Measurements from ENCODE around the gene CBX2.

Gene CBX2

DNA sequence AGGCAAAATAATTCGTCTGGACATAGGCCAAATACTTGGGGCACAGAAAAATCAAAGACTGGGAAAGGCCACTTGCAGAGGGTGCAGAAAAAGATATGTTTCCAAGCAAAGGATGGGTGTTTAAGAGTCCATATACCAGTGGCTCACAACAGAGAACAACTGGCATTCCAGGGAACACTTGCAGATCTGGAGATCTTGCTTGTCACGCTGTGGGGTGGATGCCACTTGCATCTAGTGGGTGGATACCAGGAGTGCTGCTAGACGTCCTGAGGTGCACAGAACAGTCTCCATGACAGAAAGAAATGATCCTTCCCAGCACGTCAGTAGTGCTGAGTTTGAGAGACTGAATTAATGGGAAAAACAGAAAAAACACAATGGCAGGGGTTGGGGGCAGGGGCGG is 10.5 kb downstream of the CBX2 start:
- DNase-seq (ENCODE audit: low read depth): no peak

DNA sequence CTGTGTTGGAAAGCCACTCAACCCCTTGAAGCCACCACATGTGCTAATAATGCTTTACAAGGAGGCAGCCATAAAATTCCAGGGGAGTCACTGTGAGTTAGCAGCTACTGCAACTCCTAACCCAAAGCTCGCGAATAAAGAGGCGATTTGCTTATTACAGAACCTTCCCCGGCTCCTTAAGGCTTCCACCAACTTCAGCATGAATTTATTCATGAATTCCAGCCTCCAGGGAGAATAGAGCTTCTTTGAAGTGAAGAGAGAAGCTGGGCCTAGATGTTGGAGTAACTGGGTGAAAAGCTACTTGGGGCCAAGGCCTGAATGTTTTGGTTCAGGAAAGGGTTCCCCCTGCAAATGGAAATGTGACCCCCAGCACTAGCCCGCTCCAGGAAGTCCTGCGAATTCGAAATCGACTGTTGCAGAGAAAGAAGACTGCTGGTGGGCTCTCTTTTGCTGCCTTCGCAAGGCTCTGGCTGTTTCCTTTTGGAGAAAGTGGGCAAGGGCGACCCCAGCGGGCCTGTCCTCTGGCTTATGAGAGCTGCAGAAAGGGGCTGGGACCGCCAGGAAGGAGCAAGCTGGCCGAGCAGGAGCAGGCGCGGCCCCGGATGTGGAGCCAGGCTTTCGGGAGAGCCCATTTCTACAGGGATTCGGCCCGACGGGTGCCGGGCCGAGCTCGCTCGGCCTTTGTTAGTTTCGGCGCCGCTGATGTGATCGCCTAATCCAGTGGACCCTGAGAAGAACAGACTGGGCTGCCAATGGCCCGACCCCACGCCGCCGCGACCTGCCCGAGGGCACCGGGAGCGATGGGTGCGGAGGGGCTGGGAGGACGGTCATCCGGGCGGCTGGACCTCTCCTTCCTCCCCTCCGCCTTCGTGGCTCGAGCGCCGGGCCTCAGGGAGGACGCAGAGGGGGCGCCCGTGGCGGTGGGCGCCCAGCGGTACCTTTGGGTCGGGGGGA is 11.3 kb downstream of the CBX2 start:
- no peak for DNase-seq (ENCODE audit: low read depth)

DNA sequence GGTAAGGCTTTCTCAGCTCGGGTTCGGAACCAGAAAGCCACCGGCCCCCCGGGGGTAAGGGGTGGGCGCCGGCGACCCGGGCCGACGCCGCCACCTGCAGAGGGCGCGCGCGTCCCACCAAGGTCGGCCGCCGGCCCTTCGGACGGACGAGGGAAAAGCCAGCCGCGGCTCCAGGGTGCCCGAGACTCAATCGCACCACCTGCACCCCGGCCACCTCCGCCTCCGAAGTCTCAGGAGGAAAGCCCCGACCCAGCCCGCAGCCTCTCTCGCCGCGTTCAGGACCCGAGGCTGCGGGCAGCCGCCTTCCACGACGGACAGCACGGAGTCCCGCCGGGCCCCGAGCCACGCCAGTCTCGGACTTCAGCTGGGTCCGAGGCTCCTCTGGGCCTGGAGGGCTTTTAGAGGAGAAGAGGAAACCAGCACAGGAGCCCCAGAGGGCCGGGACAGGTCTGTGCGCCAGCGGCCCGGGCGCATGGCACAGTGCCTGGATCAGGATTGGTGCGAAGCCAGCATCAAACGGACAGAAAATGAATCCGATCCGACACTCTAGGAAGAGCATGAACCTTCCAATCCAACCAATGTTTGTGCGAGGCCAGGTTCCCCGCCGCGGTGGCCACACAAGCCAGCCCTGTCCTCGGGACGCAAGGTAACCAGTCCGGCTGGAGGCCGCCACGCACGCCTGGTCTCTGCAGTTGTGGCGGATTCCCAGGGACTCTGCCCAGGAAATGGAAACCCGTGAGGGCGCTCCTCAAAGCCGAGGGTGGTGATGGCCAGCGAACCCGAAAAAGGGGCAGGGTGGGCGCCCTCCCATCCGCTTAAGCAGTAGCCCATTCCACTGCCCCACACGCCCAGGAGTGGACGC is 12.2 kb downstream of the CBX2 start:
- DNase-seq (ENCODE audit: low read depth): no peak

DNA sequence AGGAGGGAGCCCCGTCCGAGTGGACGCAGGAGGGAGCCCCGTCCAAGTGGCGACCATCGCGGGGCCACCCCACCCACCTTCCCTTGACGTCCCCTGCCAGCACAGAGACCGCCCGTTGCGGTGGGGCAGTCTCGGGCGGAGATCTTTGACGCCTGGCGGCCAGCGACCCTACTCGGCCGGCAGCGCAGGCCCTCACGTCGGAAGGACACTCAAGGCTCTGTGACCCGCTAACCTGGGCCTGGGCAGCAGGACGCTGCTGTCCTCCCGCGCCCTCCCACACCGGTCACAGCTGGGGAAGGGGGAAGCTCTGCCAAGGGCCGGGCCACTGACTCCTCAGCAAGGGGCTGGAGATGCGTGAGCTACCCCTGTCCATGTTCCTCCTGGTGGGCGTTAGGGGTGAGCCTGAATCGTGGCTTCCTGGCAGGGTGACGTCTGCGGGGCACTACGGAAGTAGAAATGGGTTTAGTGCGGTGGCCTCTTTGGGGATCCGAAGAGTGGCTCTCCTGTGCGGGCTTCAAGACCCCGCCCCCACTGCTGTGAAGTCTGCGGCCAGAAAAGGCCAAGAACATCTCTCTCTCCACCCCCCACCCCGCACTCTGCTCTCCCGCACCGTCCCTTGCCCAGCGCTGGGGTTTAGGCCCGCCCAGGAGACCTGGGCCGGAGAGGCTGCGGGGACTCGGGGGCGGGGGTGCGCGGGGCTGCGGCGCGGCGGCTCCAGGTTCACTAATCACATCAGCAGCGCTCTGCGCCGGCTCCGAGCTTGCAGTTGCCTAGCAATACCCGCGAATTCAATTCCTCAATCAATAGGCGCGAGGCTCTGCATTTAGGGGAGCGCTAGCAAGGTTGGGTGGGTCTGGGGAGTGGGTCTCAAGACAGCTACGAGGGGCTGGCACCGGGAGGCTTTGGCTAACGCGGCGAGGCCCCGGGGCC is 13.1 kb downstream of the CBX2 start:
- DNase-seq (ENCODE audit: low read depth): no peak

DNA sequence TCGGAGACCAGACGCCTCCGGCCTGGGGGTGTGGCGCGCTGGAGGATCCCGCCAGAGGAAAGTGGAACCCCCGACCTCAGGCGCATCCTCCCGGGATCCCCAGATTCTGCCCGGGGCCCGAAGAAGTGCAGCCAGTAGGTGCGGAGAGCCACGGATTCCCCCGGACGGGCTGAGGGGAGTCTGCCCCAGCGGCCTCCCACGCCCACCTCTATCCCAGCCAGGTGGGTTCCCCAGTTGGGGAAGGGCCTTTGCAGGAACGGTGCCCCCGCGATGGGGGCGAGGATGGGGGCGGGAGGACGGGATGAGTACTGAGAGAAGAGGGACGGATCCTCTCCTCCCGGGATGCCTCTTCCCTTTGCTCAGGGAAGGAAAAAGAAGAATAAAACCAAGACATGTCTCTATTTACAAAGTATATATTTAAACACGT is 13.8 kb downstream of the CBX2 start:
- DNase-seq (ENCODE audit: low read depth): no peak

DNA sequence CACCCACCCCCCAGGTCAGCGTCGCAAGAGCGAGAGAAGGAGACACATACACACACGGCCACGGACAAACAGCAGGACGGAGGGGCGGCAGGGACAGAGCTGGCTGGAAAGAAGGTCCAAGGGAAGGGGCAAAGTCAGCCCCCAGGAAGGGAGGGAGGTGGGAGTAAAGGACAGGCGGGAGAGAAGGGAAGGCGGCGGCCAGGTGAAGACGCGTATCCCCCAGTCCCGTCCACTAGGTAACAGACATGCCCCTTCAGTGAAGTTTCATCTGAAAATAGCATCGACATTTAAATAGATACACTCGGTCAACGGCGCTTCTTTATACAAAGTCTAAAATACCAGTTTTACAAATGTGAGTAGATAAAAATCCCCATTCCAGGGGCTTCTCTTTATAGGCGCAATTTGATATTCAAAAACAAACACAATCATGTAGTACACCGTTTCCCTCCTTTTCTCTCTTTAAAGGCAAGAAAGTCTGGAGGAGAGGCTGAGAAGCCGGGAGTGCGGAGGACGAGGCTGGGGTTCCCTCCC is 14.5 kb downstream of the CBX2 start:
- DNase-seq (ENCODE audit: low read depth): no peak

DNA sequence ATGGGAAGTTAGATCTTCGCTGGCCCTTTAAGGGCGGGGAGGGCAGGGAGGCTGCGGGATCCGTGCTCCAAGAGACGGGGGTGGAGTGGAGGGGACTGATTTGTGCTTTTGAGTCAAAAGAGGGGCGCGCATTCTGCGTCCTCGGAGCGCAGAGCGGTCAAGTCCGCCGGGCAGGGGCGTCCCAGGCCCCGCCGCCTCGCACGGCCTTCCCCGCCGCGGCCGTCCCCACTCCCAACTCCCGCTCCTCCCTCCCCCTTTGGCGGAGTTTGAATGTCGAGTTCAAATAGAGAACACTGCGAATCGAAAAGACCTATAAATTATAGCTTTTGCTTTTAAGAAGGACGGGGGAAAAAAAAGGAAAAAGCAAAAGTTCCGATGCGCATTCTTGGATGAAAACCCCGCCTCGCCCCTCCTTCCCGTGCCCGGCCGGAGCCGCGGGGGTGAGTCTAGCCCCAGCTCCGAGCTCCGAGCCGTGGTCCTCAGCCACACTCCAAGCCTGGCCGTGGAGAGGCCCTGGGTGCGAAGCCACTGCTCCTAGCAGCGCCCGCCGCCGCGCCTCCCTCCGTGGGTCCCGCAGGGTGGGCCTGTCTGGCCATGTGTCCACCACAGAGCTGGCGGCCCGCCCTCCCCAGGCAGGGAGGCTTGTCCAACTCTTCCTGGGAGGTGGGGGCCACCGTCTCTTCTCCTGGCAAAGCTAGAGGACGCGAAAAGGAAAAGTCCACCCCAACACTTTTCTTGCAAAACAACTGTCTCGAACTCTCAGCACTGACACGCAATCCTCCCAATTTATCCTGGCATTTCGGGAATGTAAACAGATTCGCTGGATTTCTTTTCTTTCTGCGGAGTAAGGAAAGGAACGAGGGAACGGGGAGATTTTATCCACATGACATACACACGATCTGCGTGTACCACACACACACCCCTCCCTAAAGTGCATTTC is 15.3 kb downstream of the CBX2 start:
- DNase-seq (ENCODE audit: low read depth): peak; percentile 90

DNA sequence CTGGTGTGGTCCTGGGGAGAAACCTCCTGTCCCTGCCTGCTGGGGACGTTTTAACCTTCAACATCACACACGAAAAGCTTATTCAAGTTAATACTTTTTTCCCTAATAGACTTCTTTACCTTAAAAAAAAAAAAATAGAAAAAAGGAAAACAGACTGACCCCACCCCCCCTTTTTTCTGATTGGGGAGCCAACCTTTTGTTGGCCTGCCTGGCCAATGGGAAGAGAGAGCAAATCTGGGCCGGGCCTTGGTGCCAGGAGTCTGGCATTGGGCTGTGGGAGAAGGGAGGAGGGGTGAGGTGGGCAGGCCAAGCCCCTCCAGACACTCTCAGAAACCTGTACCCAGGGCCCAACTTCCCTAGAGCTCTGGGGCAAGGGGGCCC is 16.0 kb downstream of the CBX2 start:
- no peak for DNase-seq (ENCODE audit: low read depth)

DNA sequence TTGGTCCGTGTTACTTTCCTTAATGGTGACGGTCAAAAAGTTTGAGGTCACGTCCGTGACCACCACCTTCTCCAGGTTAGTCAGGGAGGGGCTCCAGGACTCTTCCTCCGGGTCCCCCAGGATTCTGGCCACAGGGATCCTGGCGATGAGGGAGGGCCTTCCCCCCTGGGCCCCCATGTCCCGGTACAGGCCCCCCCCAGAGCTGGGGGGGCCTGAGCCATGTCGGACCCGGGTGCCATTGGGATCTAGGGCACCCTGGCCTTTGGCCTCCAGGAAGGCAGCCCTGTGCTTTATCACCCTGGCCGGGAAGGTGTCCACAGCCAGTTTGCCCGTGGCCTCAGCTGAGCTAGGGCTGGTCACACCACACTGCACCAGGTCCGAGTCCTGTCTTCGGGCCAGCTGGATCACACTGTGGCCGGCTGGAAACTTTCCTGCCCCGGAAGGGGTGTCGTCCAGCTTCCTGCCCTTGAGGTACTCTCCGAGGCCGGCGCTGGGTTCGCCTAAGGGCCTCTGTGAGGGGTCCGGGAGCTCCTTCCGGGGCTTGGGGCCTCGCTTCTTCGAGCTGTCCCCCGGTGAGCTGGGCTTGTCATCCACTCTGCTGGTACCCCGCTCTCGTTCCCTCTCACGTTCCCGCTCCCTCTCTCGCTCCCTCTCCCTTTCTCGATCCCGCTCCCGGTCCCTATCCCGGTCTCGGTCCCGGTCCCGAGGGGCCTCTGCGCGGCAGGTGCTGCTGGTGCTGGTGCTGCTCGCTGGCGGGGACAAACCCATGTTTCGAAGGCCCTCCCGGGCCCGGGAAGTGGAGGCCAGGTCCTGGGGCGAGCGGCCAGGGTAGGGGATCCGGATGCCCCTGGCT is 16.9 kb downstream of the CBX2 start:
- no peak for DNase-seq (ENCODE audit: low read depth)

DNA sequence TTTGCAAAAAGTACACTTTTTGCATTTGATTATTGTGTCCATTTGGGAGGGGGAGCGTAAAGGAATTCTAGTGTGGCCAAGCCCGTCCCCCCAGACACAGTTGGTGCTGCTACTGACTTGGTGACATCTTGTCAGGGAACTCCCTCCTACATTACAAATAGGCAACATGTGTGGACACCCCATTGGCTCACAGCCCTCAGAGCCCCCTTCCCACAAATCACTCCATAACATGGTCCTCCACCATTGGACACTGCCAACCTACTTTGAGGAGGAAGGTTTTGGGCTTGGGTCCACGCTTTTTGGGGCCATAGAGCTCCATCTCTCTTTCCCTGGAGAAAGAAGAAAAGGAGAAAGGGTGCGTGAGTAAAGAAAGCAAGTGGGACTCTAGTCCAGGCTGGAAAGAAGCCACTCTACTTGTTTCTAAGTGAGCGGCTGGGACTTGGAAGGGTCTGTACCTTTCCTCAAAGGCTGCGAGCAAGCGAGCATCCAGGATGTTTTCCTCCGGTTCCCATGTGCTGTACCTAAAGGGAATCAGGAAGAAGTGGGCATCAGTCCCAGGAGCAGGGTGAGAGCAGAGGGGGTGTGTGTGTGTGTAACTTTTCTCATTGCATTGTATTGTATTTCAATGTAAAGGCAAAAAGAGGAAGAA is 18.0 kb downstream of the CBX2 start:
- no peak for DNase-seq (ENCODE audit: low read depth)

DNA sequence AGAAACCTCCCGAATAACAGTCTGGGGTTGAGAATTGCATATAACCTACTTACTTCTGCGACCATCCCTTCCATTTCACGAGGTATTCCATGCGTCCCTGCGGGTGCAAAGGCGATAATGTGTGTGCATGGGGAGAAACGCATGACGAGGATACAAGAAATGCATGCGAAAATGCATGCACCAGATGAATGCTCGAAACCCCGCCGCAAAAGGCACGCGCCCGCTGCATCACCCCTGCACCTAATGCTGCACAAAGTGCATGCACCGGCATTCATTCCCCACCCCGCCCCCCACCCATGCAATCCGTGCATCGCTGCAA is 18.5 kb downstream of the CBX2 start:
- DNase-seq (ENCODE audit: low read depth): no peak

DNA sequence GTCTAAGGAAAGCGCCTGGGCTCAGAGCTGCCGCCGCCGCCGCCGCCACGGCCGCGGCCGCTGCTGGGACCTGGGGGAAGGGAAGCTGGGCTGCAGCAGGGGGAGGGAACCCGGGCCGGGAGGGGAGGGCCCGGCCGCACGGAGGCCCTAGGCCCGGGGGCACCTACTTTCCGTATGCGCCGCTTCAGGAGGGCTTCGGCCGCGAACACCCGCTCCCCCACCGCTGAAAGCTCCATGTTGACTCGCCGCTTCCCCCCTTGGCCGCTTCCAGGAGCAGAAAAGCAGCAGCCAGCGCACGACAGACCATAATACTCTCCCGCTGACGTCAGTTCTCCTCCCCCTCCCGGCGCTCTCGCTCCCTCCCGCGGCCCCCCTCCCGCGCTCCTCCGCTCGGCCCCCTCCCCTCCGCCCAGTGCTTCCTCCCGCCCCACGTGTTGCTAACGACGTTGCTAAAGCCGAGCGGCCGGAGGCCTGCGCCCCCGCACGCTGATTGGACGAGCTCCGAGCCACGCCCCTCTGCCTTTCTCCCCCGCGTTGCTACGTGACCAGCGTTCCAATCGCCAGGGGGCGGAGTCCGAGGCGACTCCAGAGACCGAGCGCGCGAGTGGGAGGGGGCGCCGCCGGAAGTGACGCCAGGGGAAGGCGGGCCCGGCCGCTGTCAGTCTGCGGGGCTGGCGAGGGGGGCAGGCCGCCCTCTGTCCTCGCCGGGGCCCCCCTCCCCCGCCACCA is 19.0 kb downstream of the CBX2 start, which contains the start of gene CBX8:
TSS of gene CBX8 (minus strand) at position 315 of the 729 bp plus-strand sequence. CDS start at position 236, 79 bp downstream.
- DNase-seq (ENCODE audit: low read depth): peak; percentile 99

DNA sequence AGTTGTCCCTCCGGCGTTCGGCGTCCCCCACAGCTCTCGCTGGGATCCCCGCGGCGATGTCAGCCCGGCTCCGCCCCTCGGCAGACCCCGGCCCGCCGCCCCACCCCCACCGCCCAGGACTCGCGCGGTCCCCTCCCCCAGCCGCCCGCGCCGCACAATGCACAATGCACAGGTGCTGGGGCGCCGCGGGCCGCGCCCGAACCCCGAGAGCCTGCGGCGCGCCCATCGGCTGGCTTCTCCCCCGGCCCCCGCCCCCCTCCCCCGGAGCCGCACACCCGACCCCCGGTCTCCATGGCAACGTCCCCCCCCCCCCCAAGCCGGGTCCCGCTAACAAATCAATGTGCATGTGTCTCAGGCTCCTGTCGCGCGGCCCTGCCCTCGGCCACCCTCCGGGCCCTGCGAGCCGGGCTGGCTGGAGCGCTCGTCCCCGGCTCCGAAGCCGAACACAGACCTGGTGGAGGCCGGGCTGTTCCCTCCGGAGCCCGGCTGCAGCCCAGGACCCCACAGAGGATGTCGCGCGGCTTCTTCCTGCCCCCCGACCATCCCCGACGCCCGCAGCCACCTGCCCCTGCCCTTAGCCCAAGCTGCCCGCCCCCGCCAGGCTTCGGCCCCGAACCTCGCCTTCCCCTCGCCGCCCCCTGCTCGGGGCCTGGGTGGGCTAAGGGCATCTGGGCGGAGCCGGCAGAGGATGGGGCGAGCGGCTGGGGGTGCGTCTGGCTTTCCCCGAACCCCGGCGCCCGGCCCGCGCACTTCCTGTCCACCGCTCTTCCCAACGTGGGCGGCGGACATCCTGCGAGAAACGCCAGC is 19.7 kb downstream of the CBX2 start:
- DNase-seq (ENCODE audit: low read depth): no peak

DNA sequence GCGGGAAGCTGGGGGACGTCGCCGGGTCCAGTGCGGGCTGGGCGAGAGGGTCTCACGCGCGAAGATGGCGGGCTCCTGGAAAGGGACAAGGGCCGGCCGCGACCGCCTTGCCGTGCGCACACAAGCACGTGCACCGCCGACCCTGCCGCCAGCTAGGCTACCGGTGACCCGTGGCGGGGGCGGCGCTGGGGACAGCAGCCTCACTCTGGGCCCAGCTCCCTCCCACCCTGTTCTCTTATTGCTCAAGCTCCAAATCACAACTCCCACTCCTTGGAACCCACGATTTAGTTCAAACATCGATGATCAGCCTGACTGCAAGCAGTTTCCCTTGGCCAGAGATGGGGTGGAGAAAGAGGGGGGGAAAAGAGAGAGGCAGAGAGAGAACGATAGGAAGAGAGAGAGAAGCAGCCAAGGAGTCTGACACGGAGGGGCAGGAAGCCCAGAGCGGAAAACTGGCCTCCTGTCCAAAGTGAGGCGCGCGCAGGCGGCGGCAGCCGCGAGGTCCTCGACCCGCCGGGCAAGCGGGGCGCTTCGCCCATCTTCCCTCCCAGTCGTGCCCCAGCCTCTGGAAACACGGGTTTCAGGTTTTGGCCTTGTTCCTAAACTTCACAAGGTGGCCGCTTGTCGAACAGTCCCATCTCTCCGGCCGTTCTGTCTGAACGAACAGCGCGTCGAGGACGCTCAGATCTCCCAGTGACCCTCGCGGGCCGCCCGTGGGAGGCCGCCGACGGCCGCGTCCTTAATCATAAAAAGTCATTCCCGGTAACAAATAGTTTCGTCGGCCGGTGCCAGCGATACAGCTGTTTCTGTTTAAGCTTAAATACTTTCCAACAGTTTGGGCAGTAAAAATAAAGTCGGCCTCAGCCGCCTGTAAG is 20.6 kb downstream of the CBX2 start:
- no peak for DNase-seq (ENCODE audit: low read depth)

DNA sequence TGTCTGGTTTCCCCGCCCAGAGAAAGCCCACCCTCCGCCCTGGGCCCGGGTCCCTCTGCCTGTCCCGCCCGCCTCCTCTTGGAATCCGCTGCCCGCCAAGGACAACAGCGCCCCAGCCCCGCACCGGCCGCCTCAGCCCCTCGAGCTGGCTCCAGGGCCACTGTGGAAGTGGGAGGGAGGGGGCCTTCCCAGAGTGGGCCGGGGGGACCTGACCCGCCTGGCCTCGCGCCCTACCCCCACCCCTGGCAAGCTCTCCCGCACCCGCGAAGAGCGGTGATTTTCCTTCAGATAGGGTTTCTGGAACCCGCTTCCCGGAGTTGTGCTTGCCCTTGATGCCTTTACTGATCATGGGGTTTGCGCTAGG is 21.2 kb downstream of the CBX2 start:
- DNase-seq (ENCODE audit: low read depth): no peak

DNA sequence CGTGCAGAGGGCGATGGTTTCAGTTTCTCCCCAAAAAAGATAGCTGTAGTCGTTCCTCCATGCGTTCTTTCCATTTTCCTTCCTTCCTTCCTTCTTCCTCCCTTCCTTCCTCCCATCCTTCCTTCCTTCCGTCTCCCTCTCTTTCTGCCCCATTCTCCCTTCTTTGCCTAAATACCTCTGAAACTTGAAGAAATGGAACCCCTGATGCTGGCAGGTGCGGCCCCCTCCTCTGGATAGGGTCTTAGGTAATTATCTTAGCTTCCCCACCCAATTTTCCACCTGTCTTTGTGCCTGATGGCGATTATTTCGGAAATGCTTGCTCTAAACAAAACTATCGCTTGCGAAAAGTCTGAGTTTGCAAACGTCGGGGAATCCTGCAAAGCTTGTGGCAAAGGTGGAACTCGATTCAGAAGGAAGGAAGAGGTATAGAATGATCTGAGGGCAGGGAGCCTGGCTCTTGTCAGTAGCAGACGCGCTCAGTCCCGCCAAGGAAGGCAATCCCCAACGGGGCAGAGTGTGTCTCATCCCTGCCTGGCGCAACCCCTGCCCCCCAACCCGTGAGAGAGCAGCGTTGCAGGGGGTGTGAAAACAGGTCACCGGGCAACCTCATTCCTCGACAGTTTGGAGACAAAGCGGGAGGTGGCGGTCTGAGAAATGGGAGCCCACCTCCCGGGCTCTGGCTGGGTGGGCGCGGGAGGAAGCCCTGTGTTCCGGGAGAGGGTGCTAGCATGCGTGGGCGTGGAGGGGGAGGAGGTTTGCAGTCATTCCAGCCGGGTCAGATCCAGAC is 21.8 kb downstream of the CBX2 start:
- DNase-seq (ENCODE audit: low read depth): no peak

Measured in amniotic epithelial cell (primary cell).